ENCODE results near the gene COL16A1. TPM values are rescaled to one million over a fixed set of nuclear protein-coding genes. Genes with fewer than 3 reads are reported as not detected.

The COL16A1 gene
- total RNA-seq, 1 experiment from 2014 or later = 0.50 TPM

- H3K4me1 ChIP-seq = no peaks in the 10 kb centered on the region
- Mint-ChIP-seq H3K27me3 (ENCODE audit: insufficient read depth, unreplicated experiment) (no peaks in the 10 kb centered on the region), H3K27ac (ENCODE audit: unreplicated experiment) (no peak overlapping the region), H3K4me1 (ENCODE audit: low read depth, unreplicated experiment) (no peaks in the 10 kb centered on the region), H3K4me3 (ENCODE audit: unreplicated experiment) (no peak overlapping the region), H3K9me3 (ENCODE audit: unreplicated experiment) (no peaks in the 10 kb centered on the region), H3K36me3 (ENCODE audit: insufficient read depth, unreplicated experiment) (no peaks in the 10 kb centered on the region)
- intact Hi-C loops (cut with micrococcal nuclease; ENCODE audit: unreplicated experiment) = no loop called here
- TF ChIP-seq CTCF (IDR thresholded peaks at IDR 0.05; ENCODE audit: insufficient read depth in 1 of 2, low read depth in 1 of 2, low read length in 1 of 2, severe bottlenecking in 1 of 2, unreplicated experiment in 1 of 2) = no peak
- H3K36me3 ChIP-seq (ENCODE audit: control insufficient read depth, insufficient read depth, low read length) = no peaks in the 10 kb centered on the region
- H3K9me3 ChIP-seq = no peaks in the 10 kb centered on the region
- CTCF ChIA-PET = no interaction called here
- POLR2A ChIA-PET = interaction anchor here (0.5 kb wide), 1 partner anchor 46 kb away, joined by 4 read pairs; no protein-coding TSS in a partner anchor
- DNase-seq = no peak
- no peaks in the 10 kb centered on the region for H3K27me3 ChIP-seq (replicated peaks; ENCODE audit: control insufficient read depth, insufficient read depth, low read length)
- no peak overlapping the region for H3K4me3 ChIP-seq (ENCODE audit: low read depth, low read length)
- BruUV-seq (replicated peaks) = no TSS peak
Measured at GRCh38 chr1:31658721-31659120, 45.1 kb downstream of the COL16A1 start.

GRCh38 chr1:31657972-31658510 lies 45.8 kb downstream of the COL16A1 start:
- Mint-ChIP-seq H3K27me3 (ENCODE audit: insufficient read depth, unreplicated experiment) (no peaks in the 10 kb centered on the region), H3K4me3 (ENCODE audit: unreplicated experiment) (no peak overlapping the region), H3K4me1 (ENCODE audit: low read depth, unreplicated experiment) (no peaks in the 10 kb centered on the region), H3K9me3 (ENCODE audit: unreplicated experiment) (no peaks in the 10 kb centered on the region), H3K36me3 (ENCODE audit: insufficient read depth, unreplicated experiment) (no peaks in the 10 kb centered on the region), H3K27ac (ENCODE audit: unreplicated experiment) (no peak overlapping the region)
- BruUV-seq (replicated peaks) = no TSS peak
- Histone ChIP-seq H3K9me3 (no peaks in the 10 kb centered on the region), H3K27me3 (replicated peaks; ENCODE audit: control insufficient read depth, insufficient read depth, low read length) (no peaks in the 10 kb centered on the region), H3K4me3 (ENCODE audit: low read depth, low read length) (no peak overlapping the region), H3K4me1 (no peaks in the 10 kb centered on the region), H3K36me3 (ENCODE audit: control insufficient read depth, insufficient read depth, low read length) (no peaks in the 10 kb centered on the region)
- DNase-seq = no peak
- POLR2A ChIA-PET = interaction anchor here (0.5 to 0.6 kb wide), 2 partner anchors 13 to 47 kb away, joined by 4 to 11 read pairs; partner anchors contain the start of gene PEF1
- intact Hi-C loops (cut with micrococcal nuclease; ENCODE audit: unreplicated experiment) = no loop called here
- TF ChIP-seq CTCF (IDR thresholded peaks at IDR 0.05; ENCODE audit: insufficient read depth in 1 of 2, low read depth in 1 of 2, low read length in 1 of 2, severe bottlenecking in 1 of 2, unreplicated experiment in 1 of 2) = no peak
- CTCF ChIA-PET = no interaction called here

GRCh38 chr1:31657020-31657804 lies 46.6 kb downstream of the COL16A1 start:
- no TSS peak for BruUV-seq (replicated peaks)
- no peaks in the 10 kb centered on the region for H3K9me3 ChIP-seq
- no peaks in the 10 kb centered on the region for H3K36me3 ChIP-seq (ENCODE audit: control insufficient read depth, insufficient read depth, low read length)
- no peaks in the 10 kb centered on the region for H3K36me3 Mint-ChIP-seq (ENCODE audit: insufficient read depth, unreplicated experiment)
- H3K4me3 ChIP-seq (ENCODE audit: low read depth, low read length) = no peak overlapping the region
- H3K4me1 Mint-ChIP-seq (ENCODE audit: low read depth, unreplicated experiment) = no peaks in the 10 kb centered on the region
- no peaks in the 10 kb centered on the region for H3K9me3 Mint-ChIP-seq (ENCODE audit: unreplicated experiment)
- no peak for DNase-seq
- H3K4me3 Mint-ChIP-seq (ENCODE audit: unreplicated experiment) = no peak overlapping the region
- ChIA-PET CTCF (no interaction called here), POLR2A (no interaction called here)
- H3K27me3 ChIP-seq (replicated peaks; ENCODE audit: control insufficient read depth, insufficient read depth, low read length) = no peaks in the 10 kb centered on the region
- H3K4me1 ChIP-seq = no peaks in the 10 kb centered on the region
- TF ChIP-seq CTCF (IDR thresholded peaks at IDR 0.05; ENCODE audit: insufficient read depth in 1 of 2, low read depth in 1 of 2, low read length in 1 of 2, severe bottlenecking in 1 of 2, unreplicated experiment in 1 of 2) = no peak
- no peaks in the 10 kb centered on the region for H3K27me3 Mint-ChIP-seq (ENCODE audit: insufficient read depth, unreplicated experiment)
- intact Hi-C loops (cut with micrococcal nuclease; ENCODE audit: unreplicated experiment) = no loop called here
- H3K27ac Mint-ChIP-seq (ENCODE audit: unreplicated experiment) = no peak overlapping the region

Measured in Caco-2 (cell line).